H4 (cell line): ENCODE data around the gene MAGOHB. TPM values are rescaled to one million over a fixed set of nuclear protein-coding genes. Genes with fewer than 3 reads are reported as not detected.

Experiments
- DNase-seq: peaks from one replicate; pipeline ENCODE4 v3.0.0-alpha.2; 2015; ENCODE audit warnings: low spot score
- total RNA-seq: library from RNA; depleted of rRNA; stranded (reverse); fragments of >200 nt; shearing (Covaris generic); gene quantifications from 2 replicates; pipeline ENCODE4 v1.2.3, GENCODE V29; 2014; rRNA removed

Gene MAGOHB
- total RNA-seq, 1 experiment from 2014 or later = 116 TPM

GRCh38 chr12:10554756-10555481 is 58.5 kb downstream of the MAGOHB start:
- no peak for DNase-seq

GRCh38 chr12:10554228-10554755 is 59.1 kb downstream of the MAGOHB start:
- no peak for DNase-seq

Other genes with a start within 250 kb of the MAGOHB start
- not detected in 2 replicates for gene KLRK1, start 223.6 kb downstream of the MAGOHB start, total RNA-seq
- not detected in 2 replicates for gene KLRC4, start 203.9 kb downstream of the MAGOHB start, total RNA-seq
- 0.37 TPM in 1 of 2 replicates, not detected in the other for gene KLRC3, start 193.0 kb downstream of the MAGOHB start, total RNA-seq
- 0.23 TPM in 1 of 2 replicates, not detected in the other for gene KLRC2, start 177.6 kb downstream of the MAGOHB start, total RNA-seq
- not detected in 2 replicates for gene KLRC1, start 160.2 kb downstream of the MAGOHB start, total RNA-seq
- 0.66 and 0.83 TPM in 2 replicates for gene EIF2S3B, start 107.7 kb downstream of the MAGOHB start, total RNA-seq
- gene STYK1, start 60.4 kb upstream of the MAGOHB start, total RNA-seq = 3.3 and 3.8 TPM in 2 replicates
- 55.7 and 96.7 TPM in 2 replicates for gene YBX3, start 109.7 kb upstream of the MAGOHB start, total RNA-seq
- not detected in 2 replicates for gene TAS2R7, start 189.0 kb upstream of the MAGOHB start, total RNA-seq
- not detected in 2 replicates for gene TAS2R8, start 193.7 kb upstream of the MAGOHB start, total RNA-seq
- not detected in 2 replicates for gene TAS2R9, start 196.6 kb upstream of the MAGOHB start, total RNA-seq
- 0.08 TPM in 1 of 2 replicates, not detected in the other for gene TAS2R10, start 212.7 kb upstream of the MAGOHB start, total RNA-seq
- gene PRR4, start 235.9 kb upstream of the MAGOHB start, total RNA-seq = 0.87 and 3.6 TPM in 2 replicates